Fibroblast of villous mesenchyme (primary cell): ENCODE results near the gene SLC25A33. TPM values are rescaled to one million over a fixed set of nuclear protein-coding genes. Genes with fewer than 3 reads are reported as not detected.

ENCODE experiments used
- DNase-seq: peaks from one replicate; pipeline ENCODE4 v3.0.0-alpha.2; 2010; ENCODE audit warnings: low read depth
- H3K4me3 ChIP-seq: 2 replicates; pipeline ENCODE4 v1.5.1; 2011; ENCODE audit warnings: low read depth, mild to moderate bottlenecking, low read length
- CTCF ChIP-seq: IDR thresholded peaks from 2 replicates; pipeline ENCODE4 v1.5.1; 2012; ENCODE audit warnings: low read depth, mild to moderate bottlenecking, low read length; ENCODE audit not compliant: insufficient read depth
- total RNA-seq: library from RNA; depleted of rRNA; stranded (reverse); fragments of >200 nt; gene quantifications from 2 replicates; pipeline ENCODE4 v1.2.3, GENCODE V29; 2012

SLC25A33 gene
- total RNA-seq, 1 donor, result 6.5 TPM

DNA sequence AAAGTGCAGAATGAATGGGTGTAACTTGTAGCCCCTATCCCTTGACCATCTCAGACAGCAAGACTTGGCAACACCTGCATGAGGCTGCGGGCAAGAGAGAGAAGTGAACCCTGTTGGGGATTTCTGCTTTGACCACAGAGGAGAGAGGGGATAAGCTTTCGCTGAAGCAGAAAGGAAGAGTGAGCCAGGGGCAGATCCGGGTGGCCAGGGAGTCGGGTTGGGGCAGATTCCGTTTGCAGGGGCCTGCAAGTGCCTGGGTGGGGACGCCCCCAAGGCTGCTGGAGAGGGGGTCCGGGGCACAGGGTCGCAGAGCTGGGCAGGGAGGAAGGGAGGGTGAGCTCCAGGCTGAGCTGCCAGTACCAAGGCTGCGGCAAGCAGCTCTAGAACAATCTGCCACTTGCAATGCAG is 86.9 kb downstream of the SLC25A33 start:
- H3K4me3 ChIP-seq, result no peak overlapping the region
- no peak for DNase-seq
- no peak for TF ChIP-seq CTCF

DNA sequence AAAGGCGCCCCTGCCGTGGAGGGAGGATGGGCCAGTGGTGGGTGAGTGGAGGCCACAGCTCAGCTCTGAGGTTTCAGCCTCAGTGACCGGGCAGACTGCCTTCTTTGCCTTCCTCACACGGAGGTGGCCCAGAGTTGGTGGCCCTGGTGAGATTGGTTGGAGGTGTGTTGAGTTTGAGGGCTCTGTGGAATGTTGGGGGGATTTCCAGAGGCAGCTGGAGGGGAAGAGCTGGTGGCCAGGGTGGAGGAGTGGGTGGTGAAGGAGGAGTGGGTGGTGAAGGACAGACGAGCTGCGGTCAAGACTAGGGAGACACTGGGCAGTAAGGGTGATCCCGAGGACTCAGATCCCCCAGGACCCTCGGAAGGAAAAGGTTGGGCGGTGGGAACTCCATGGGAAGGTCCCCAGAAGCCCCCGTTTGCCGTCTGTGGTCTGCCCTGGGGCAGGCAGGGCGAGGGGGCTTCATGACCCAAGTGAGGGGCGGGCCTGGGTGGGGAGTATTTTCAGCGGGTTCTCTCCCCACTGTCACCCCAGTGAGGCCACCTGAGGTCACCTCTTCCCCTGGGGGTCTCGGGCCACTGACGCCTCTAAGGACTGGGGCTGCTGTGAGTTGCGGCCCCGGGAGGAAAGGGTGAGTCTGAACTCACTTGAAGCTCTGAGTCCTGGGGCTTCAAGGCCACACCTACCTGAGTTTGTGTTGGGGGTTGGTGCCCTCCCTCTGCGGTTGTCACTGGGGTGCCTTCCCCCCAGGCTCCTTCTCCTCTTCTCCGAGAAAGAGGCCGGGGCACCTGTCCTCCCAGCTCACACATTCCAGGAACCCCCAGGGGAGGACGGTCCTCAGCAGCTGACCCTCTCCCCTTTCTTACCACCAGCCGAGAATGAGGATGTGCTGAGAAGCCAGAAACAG is 89.5 kb downstream of the SLC25A33 start:
- no peak for TF ChIP-seq CTCF
- DNase-seq, result no peak
- H3K4me3 ChIP-seq, result no peak overlapping the region

GRCh38 chr1:9629445-9630201 is 90.4 kb downstream of the SLC25A33 start:
- no peak for DNase-seq
- TF ChIP-seq CTCF, result no peak

DNA sequence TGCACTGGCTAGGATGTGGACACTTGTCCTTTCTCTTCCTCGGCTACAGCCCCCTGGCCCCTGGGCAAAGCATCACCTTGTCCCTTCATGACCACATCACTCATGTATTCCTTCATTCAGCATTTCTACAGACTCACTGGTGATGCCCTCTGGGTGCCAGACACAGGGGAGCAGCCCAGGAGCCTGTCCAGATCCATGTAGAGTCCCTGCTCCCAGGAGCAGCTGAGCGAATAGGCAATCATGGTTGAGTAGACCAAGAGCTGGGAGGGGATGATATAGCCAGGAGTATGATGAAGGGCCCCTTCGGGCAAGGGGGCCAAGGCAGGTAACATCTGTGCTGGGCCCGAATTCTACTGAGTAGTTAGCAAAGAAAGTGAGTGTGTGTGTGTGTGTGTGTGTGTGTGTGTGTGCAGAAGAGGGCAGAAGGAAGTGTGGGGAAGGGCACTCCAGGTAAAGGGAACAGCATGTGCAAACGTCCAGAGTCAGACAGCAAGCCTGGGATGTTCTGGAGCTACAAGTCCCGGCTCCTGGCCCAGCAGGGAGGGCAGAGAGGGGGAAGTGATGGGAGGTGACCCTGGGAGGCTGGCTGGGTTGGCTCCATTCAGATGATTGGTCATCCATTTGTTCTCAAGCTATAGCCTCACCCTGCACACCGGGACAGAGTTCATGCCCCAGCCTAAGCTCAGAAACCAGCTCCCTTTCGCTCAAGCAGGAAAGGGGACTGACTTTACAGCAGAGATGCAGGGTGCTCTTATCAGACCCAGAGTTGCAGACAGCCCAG is 91.3 kb downstream of the SLC25A33 start:
- no peak overlapping the region for H3K4me3 ChIP-seq
- TF ChIP-seq CTCF, result no peak
- no peak for DNase-seq

More at GRCh38 chr1:9629445-9630201, 90.4 kb downstream of the SLC25A33 start:
- H3K4me3 ChIP-seq, result no peak overlapping the region

- TF ChIP-seq CTCF, result no peak
- H3K4me3 ChIP-seq, result no peak overlapping the region
- DNase-seq, result no peak
Measured at GRCh38 chr1:9631613-9632012, 92.3 kb downstream of the SLC25A33 start.

DNA sequence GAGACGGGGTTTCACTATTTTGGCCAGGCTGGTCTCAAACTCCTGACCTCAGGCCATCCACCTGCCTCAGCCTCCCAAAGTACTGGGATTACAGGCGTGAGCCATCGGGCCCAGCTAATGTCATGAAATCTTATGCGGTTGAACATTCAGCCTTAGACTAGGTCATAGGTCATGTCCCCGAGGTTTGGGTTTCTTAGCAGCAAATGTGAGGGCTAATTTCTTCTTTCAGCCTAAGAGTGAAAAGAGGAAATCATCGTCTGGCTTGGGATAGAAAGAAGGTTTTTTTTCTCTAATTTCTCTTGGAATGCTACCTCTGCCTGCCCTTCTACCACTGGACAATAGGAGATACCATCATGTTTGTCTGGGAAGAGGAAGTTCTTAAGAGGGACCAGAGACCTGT is 94.2 kb downstream of the SLC25A33 start:
- no peak for TF ChIP-seq CTCF
- H3K4me3 ChIP-seq, result no peak overlapping the region
- DNase-seq, result no peak
